HG03060 (cell line): ENCODE data around the gene AQP3.
"Not testable (repeated sequence)": the region's sequence is repeated elsewhere in the genome, so short reads cannot be mapped to it uniquely, and the experiment has no call there.

Source experiments
- ATAC-seq: cut with Tn5 transposase; IDR thresholded peaks from one replicate; pipeline ENCODE4 v1.9.1; 2021; ENCODE audit warnings: low read depth, moderate number of reproducible peaks; ENCODE audit not compliant: unreplicated experiment

The AQP3 gene

GRCh38 chr9:33465596-33466564 lies 18.5 kb upstream of the AQP3 start:
- no peak for ATAC-seq

DNA sequence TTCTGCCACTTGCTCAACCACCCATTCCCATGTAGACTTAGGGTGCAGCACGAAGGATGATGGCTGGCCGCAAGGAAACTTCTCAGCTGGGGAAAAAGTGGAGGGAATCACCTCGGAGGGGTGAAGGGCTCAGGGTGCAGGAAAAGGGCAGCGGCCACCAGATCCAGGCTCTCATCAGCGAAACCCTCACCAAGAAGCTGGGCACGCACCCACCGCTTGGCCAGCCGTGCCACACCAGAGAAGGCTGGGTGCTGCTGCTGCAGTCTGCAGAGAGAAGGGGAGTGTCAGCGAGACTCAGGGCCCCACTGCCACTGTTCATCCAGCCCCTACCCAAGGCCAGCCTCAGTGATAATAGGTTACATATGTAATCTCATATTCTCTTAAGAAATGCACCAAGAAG lies 17.7 kb upstream of the AQP3 start:
- no peak for ATAC-seq

GRCh38 chr9:33464045-33464636 lies 16.7 kb upstream of the AQP3 start:
- no peak for ATAC-seq

DNA sequence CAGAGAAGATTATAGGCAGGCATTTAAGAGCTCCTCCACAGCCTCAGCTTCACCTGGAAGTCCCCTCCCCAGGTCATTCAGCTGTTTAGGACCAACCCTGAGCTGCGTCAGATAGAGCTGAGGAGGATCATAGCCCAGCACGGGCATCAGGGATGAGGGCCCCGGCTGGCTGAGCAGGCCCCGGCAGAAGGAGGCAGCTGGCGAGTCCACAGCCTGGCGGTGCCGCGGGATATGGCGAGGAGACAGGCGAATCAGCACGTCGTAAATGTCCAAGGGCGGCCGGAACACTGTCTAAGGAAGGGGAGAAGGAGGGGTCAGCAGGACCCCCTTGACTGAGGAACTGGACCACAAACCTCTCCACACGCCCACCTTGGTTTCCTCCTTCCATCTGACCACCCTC lies 15.8 kb upstream of the AQP3 start:
- no peak for ATAC-seq

GRCh38 chr9:33461492-33461891 lies 14.1 kb upstream of the AQP3 start:
- ATAC-seq: no peak

DNA sequence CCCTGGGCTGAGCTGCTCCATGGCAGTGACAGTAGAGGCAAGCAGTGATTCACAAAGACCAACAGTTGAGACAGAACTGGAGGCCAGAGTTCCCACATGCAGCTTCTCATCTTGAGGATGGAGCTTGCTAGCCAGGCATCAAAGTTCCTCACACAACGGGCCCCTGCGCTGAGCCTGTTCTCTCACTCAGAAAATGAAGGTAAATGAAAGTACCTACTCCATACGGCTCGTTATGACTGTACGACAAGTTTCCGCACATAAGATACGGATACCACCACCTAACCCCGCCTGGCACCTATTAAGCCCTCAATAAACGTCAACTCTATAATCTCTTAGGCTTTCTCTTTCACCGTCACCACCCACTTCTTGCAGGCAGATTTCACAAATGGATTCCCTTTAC lies 13.5 kb upstream of the AQP3 start:
- ATAC-seq: no peak

DNA sequence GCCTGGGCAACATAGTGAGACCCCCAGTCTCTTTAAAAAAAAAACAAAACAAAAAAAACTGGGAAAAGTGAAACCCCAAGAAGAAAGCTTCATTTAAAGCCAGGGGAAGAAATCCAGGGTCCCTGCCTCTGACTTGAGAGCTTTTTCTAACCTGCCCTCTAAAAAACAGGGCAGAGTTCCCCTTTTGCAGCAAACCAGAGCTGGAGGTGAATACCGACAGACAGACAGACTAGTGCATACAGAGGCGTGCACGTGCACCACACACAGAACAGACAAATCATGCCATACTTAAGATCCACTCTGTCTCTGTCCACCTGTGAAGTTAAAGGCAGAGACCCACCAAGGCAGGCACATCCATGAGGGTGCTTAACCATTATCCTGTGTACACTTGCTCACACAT lies 11.7 kb upstream of the AQP3 start:
- no peak for ATAC-seq

- ATAC-seq: no peak
These were observed 11.1 kb upstream of the AQP3 start for GRCh38 chr9:33458444-33458843.

- ATAC-seq: no peak
These were observed 8.6 kb upstream of the AQP3 start for GRCh38 chr9:33455945-33456344.

DNA sequence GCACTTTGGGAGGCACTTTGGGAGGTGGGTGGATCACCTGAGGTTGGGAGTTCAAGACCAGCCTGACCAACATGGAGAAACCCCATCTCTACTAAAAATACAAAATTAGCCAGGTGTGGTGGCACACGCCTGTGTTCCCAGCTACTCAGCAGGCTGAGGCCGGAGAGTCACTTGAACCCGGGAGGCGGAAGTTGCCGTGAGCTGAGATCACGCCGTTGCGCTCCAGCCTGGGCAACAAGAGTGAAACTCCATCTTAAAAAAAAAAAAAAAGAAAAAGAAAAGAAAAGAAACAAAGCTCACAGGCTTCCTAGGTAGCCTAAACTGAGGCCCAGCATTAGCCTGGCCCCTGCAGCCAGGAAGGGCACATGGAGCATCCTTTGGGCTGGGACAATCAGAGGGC lies 8.1 kb upstream of the AQP3 start:
- ATAC-seq: not testable (repeated sequence)

DNA sequence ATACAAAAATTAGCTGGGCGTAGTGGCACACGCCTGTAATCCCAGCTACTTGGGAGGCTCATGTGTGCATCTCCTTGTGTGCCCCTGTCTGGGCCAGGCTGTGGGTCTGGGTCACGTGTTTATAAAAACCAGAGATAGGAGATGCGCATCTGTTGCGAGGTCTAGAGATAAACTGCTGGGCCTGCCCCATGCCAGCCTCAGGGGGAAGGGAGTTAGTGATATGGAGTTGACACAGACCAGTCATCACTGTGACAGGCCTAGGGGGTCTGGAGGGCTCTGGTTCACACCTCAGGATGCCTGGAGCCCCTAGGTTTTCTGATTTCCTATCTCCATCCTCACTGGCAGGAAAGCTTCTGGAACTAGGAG lies 7.3 kb upstream of the AQP3 start:
- not testable (repeated sequence) for ATAC-seq

DNA sequence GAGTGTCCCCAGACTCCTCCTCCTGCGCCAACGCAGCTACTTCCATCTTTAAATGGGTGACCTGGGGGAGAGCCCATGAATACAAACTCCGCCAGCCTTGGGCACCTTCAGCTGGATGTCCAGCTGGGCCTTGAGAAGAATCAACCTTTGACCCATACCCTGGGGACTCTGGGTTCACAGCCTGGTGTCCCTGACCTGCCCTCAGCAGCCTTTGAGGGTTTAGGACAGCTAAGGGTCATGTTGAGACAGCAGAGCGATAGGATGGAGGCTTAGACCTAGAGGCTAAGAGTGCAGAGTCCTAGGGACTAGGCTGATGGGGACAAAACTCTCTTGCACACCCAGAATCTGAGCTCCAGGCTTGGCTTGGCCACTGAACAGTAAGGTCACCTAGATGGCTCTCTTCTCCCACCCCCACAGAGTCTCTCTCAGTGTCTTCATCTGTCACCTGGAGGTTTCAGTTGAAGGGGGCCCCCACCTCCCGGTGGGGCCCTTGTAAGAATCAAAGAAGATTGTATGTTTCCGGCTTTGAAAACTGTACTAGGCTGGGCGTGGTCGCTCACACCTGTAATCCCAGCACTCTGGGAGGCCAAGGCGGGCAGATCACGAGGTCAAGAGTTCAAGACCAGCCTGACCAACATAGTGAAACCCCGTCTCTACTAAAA lies 6.7 kb upstream of the AQP3 start:
- ATAC-seq: no peak

- ATAC-seq: no peak
These were observed 6.0 kb upstream of the AQP3 start for GRCh38 chr9:33453286-33453860.

GRCh38 chr9:33452828-33453271 lies 5.5 kb upstream of the AQP3 start:
- no peak for ATAC-seq

DNA sequence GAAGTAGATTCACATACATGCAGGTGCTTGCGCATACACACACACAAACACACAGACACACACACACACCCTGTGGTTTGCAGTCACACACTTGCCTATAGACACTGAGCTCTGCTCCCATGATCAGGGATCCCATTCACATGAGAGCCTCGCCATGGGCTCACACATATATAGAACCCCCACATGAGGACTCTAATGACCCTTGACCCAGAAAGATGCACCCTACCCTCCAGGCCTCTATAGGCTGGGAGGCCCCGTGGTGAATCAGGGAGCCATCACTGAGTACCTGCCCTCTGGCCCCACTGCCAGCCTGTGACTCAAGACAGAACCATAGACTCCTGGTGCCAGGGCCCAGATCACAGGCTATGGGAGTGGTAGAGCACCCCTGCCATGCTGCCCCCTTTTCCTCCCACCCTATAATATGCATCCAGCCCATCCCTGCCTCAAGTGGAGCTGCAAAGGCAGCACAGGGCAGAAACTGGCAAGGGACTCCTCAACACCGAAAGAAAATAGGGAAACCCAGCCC lies 3.3 kb upstream of the AQP3 start:
- ATAC-seq: no peak

- no peak for ATAC-seq
These were observed 2.3 kb upstream of the AQP3 start for GRCh38 chr9:33449715-33450114.

- ATAC-seq: no peak
These were observed 583 bp upstream of the AQP3 start for GRCh38 chr9:33447799-33448553.

DNA sequence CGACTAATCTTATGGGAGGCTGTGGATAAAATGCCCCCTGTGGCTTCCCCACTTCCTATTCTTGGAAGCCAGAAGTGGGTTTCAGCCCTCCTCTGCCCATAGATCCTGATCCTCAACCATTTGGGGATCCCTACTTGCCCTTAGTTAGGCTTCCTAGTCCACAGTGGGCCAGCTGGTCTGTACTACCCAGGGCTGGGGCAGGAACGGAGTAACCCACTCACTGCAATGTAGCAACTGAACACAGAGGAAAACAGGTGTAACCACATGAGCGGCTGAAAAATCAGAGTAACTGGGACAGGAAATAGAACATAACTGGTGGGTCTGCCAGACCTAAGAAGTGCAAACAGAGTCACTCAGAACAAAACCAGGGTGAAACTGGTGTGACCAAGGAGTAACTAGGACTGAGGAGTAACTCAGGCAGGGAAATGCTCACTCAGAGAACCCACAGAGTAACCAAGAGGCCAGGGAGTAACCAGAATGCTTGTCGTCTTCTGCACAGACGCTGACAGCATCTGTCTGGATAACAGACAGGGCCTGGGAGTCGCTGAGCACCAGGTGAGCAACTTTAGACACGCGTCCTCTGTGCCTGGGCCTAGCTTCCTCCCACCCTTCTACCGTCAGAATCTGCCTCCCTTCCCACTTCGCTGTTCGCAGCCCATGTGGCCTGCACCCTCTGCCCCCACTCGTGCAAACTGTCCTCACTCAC lies 1.0 kb downstream of the AQP3 start:
- ATAC-seq: peak; percentile 91

- no peak for ATAC-seq
These were observed 1.8 kb downstream of the AQP3 start for GRCh38 chr9:33445389-33446239.
